Measurements from ENCODE around the gene XPR1. TPM values are rescaled to one million over a fixed set of nuclear protein-coding genes. Genes with fewer than 3 reads are reported as not detected.

XPR1 gene
- total RNA-seq, 1 experiment from 2014 or later = 16.8 TPM

DNA sequence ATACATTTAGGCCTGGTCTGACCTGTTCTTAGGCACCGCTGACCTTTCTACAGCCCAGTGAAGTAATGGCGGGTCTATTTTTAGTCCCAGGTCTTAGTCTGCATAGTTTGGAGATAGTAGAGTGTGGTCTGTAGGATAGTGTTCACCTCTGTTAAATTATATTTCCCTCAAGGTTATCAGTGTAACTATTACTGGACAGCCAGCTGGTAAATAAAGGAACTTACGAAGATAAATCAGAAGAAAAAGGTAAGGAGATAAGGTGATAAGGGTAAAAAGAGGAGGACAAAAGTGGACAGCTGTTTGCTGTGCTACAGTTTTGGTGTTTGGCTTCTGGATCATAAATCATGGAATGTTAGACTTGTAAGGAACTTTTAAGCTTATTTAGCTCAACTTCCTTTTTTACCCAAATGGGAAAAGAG is 8.7 kb downstream of the XPR1 start:
- Histone ChIP-seq H3K9me3 (ENCODE audit: insufficient read depth, low read depth) (no peaks in the 10 kb centered on the region), H3K27me3 (ENCODE audit: insufficient read depth, low read depth) (no peaks in the 10 kb centered on the region), H2AFZ (no peak overlapping the region), H3K9me2 (ENCODE audit: insufficient read depth) (no peaks in the 10 kb centered on the region), H3K79me2 (ENCODE audit: low read depth) (no peaks in the 10 kb centered on the region), H4K20me1 (ENCODE audit: insufficient read depth) (no peaks in the 10 kb centered on the region), H3K27ac (no peak overlapping the region), H3F3A (ENCODE audit: insufficient read depth, low read depth) (no peaks in the 10 kb centered on the region), H3K4me1 (replicated peaks; ENCODE audit: insufficient read depth) (no peaks in the 10 kb centered on the region), H3K36me3 (ENCODE audit: low read depth) (no peaks in the 10 kb centered on the region), H3K4me3 (no peak overlapping the region), H3K4me2 (no peak overlapping the region)
- BruUV-seq (replicated peaks) = no TSS peak
- intact Hi-C loops (cut with micrococcal nuclease; ENCODE audit: unreplicated experiment) = no loop called here
- ChIA-PET POLR2A (ENCODE audit: unreplicated experiment) (no interaction called here), CTCF (no interaction called here)
- no peak for DNase-seq
- TF ChIP-seq CTCF (conservative IDR thresholded peaks at IDR 0.05) (no peak), EZH2 (IDR thresholded peaks at IDR 0.05; ENCODE audit: low read depth) (no peak)

- TF ChIP-seq EZH2 (IDR thresholded peaks at IDR 0.05; ENCODE audit: low read depth) (no peak), CTCF (conservative IDR thresholded peaks at IDR 0.05) (no peak)
- no peak overlapping the region for H3K4me3 ChIP-seq
- no peak overlapping the region for H3K4me2 ChIP-seq
- H2AFZ ChIP-seq = no peak overlapping the region
- CTCF ChIA-PET = no interaction called here
- no peaks in the 10 kb centered on the region for H3K9me2 ChIP-seq (ENCODE audit: insufficient read depth)
- no peaks in the 10 kb centered on the region for H3F3A ChIP-seq (ENCODE audit: insufficient read depth, low read depth)
- no peak for DNase-seq
- no peaks in the 10 kb centered on the region for H3K36me3 ChIP-seq (ENCODE audit: low read depth)
- no peaks in the 10 kb centered on the region for H3K4me1 ChIP-seq (replicated peaks; ENCODE audit: insufficient read depth)
- no peaks in the 10 kb centered on the region for H4K20me1 ChIP-seq (ENCODE audit: insufficient read depth)
- POLR2A ChIA-PET (ENCODE audit: unreplicated experiment) = no interaction called here
- no peaks in the 10 kb centered on the region for H3K27me3 ChIP-seq (ENCODE audit: insufficient read depth, low read depth)
- no peaks in the 10 kb centered on the region for H3K9me3 ChIP-seq (ENCODE audit: insufficient read depth, low read depth)
- BruUV-seq (replicated peaks) = no TSS peak
- intact Hi-C loops (cut with micrococcal nuclease; ENCODE audit: unreplicated experiment) = no loop called here
- H3K27ac ChIP-seq = no peak overlapping the region
- H3K79me2 ChIP-seq (ENCODE audit: low read depth) = no peaks in the 10 kb centered on the region
Observed at GRCh38 chr1:180641662-180642061, 9.8 kb downstream of the XPR1 start.

DNA sequence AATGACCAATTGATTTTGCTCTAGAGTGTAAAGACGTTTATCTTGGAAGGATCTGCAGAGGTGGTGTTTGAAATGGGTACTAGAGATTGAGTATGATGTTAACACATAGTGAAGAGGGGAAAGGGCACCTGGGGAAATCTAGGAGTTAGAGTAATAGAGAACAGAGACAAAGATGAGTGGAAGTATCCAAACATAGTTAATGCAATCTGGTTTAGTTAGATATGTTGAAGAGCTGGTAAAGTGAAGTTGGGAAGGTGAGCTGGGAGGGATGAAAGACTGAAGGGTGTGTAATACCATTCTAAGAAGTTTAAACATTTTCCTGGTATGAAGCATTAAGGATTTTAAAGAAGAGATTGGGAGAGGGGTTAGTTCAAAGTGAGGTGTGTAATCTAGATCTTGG is 11.0 kb downstream of the XPR1 start:
- no peak for DNase-seq
- H3K79me2 ChIP-seq (ENCODE audit: low read depth) = no peaks in the 10 kb centered on the region
- TF ChIP-seq CTCF (conservative IDR thresholded peaks at IDR 0.05) = no peak
- no peak for TF ChIP-seq EZH2 (IDR thresholded peaks at IDR 0.05; ENCODE audit: low read depth)
- no peak overlapping the region for H3K4me3 ChIP-seq
- H3K36me3 ChIP-seq (ENCODE audit: low read depth) = no peaks in the 10 kb centered on the region
- H3K4me1 ChIP-seq (replicated peaks; ENCODE audit: insufficient read depth) = no peaks in the 10 kb centered on the region
- intact Hi-C loops (cut with micrococcal nuclease; ENCODE audit: unreplicated experiment) = no loop called here
- CTCF ChIA-PET = interaction anchor here (0.6 kb wide), 1 partner anchor 11 kb away, joined by 8 read pairs; the partner anchor contains the start of gene XPR1
- no peaks in the 10 kb centered on the region for H3K9me3 ChIP-seq (ENCODE audit: insufficient read depth, low read depth)
- H3K4me2 ChIP-seq = no peak overlapping the region
- no peaks in the 10 kb centered on the region for H3K27me3 ChIP-seq (ENCODE audit: insufficient read depth, low read depth)
- no peaks in the 10 kb centered on the region for H3F3A ChIP-seq (ENCODE audit: insufficient read depth, low read depth)
- POLR2A ChIA-PET (ENCODE audit: unreplicated experiment) = no interaction called here
- H4K20me1 ChIP-seq (ENCODE audit: insufficient read depth) = no peaks in the 10 kb centered on the region
- no peak overlapping the region for H3K27ac ChIP-seq
- BruUV-seq (replicated peaks) = no TSS peak
- no peaks in the 10 kb centered on the region for H3K9me2 ChIP-seq (ENCODE audit: insufficient read depth)
- H2AFZ ChIP-seq = no peak overlapping the region

Measured in PC-9 (cell line).